ENCODE results near the gene EPN3.

EPN3 gene

GRCh38 chr17:50551433-50551815, 18.9 kb downstream of the EPN3 start:
- Histone ChIP-seq H3K9me2 (replicated peaks; ENCODE audit: low read depth, low read length) (no peaks in the 10 kb centered on the region), H3K4me3 (ENCODE audit: low read length, poor library complexity, severe bottlenecking) (no peak overlapping the region), H3K36me3 (ENCODE audit: insufficient read depth, low read length) (no peaks in the 10 kb centered on the region), H3K27me3 (ENCODE audit: insufficient read depth, low read length, poor library complexity, severe bottlenecking) (no peaks in the 10 kb centered on the region), H3K79me2 (ENCODE audit: insufficient read depth, low read length) (peaks cover 16% of the 10 kb centered on the region), H4K20me1 (ENCODE audit: insufficient read depth, low read length, poor library complexity, severe bottlenecking) (no peaks in the 10 kb centered on the region), H3K9me3 (ENCODE audit: insufficient read depth, low read depth, low read length) (no peaks in the 10 kb centered on the region), H3F3A (ENCODE audit: low read depth) (no peaks in the 10 kb centered on the region), H2AFZ (ENCODE audit: low read length) (no peak overlapping the region), H3K4me2 (ENCODE audit: low read depth, low read length, poor library complexity, severe bottlenecking) (no peak overlapping the region), H3K9ac (ENCODE audit: low read depth, low read length, poor library complexity, severe bottlenecking) (no peak overlapping the region), H3K4me1 (ENCODE audit: insufficient read depth, low read length, poor library complexity, severe bottlenecking) (peaks cover 13% of the 10 kb centered on the region)
- no peak for TF ChIP-seq CTCF (conservative IDR thresholded peaks at IDR 0.05; ENCODE audit: low read length)
- TF ChIP-seq EZH2phosphoT487 (IDR thresholded peaks at IDR 0.05; ENCODE audit: borderline replicate concordance) = no peak

- Histone ChIP-seq H2AFZ (ENCODE audit: low read length) (no peak overlapping the region), H3K4me2 (ENCODE audit: low read depth, low read length, poor library complexity, severe bottlenecking) (no peak overlapping the region), H4K20me1 (ENCODE audit: insufficient read depth, low read length, poor library complexity, severe bottlenecking) (no peaks in the 10 kb centered on the region), H3K4me3 (ENCODE audit: low read length, poor library complexity, severe bottlenecking) (no peak overlapping the region), H3F3A (ENCODE audit: low read depth) (no peaks in the 10 kb centered on the region), H3K9ac (ENCODE audit: low read depth, low read length, poor library complexity, severe bottlenecking) (no peak overlapping the region), H3K27me3 (ENCODE audit: insufficient read depth, low read length, poor library complexity, severe bottlenecking) (no peaks in the 10 kb centered on the region), H3K79me2 (ENCODE audit: insufficient read depth, low read length) (peaks cover 16% of the 10 kb centered on the region), H3K9me3 (ENCODE audit: insufficient read depth, low read depth, low read length) (no peaks in the 10 kb centered on the region), H3K4me1 (ENCODE audit: insufficient read depth, low read length, poor library complexity, severe bottlenecking) (peaks cover 13% of the 10 kb centered on the region), H3K9me2 (replicated peaks; ENCODE audit: low read depth, low read length) (no peaks in the 10 kb centered on the region), H3K36me3 (ENCODE audit: insufficient read depth, low read length) (no peaks in the 10 kb centered on the region)
- TF ChIP-seq EZH2phosphoT487 (IDR thresholded peaks at IDR 0.05; ENCODE audit: borderline replicate concordance) (no peak), CTCF (conservative IDR thresholded peaks at IDR 0.05; ENCODE audit: low read length) (no peak)
Measured at GRCh38 chr17:50551884-50552283, 19.3 kb downstream of the EPN3 start.

GRCh38 chr17:50554201-50554600, 21.7 kb downstream of the EPN3 start:
- Histone ChIP-seq H3K9me2 (replicated peaks; ENCODE audit: low read depth, low read length) (no peaks in the 10 kb centered on the region), H3K4me1 (ENCODE audit: insufficient read depth, low read length, poor library complexity, severe bottlenecking) (no peaks in the 10 kb centered on the region), H3K9ac (ENCODE audit: low read depth, low read length, poor library complexity, severe bottlenecking) (no peak overlapping the region), H3K4me3 (ENCODE audit: low read length, poor library complexity, severe bottlenecking) (no peak overlapping the region), H2AFZ (ENCODE audit: low read length) (no peak overlapping the region), H3K9me3 (ENCODE audit: insufficient read depth, low read depth, low read length) (no peaks in the 10 kb centered on the region), H3K79me2 (ENCODE audit: insufficient read depth, low read length) (no peaks in the 10 kb centered on the region), H3K36me3 (ENCODE audit: insufficient read depth, low read length) (no peaks in the 10 kb centered on the region), H3K4me2 (ENCODE audit: low read depth, low read length, poor library complexity, severe bottlenecking) (no peak overlapping the region), H3F3A (ENCODE audit: low read depth) (no peaks in the 10 kb centered on the region), H4K20me1 (ENCODE audit: insufficient read depth, low read length, poor library complexity, severe bottlenecking) (no peaks in the 10 kb centered on the region), H3K27me3 (ENCODE audit: insufficient read depth, low read length, poor library complexity, severe bottlenecking) (no peaks in the 10 kb centered on the region)
- TF ChIP-seq CTCF (conservative IDR thresholded peaks at IDR 0.05; ENCODE audit: low read length) (no peak), EZH2phosphoT487 (IDR thresholded peaks at IDR 0.05; ENCODE audit: borderline replicate concordance) (no peak)

All from Loucy (cell line).